Measurements from ENCODE around the gene ST8SIA2.

DNA sequence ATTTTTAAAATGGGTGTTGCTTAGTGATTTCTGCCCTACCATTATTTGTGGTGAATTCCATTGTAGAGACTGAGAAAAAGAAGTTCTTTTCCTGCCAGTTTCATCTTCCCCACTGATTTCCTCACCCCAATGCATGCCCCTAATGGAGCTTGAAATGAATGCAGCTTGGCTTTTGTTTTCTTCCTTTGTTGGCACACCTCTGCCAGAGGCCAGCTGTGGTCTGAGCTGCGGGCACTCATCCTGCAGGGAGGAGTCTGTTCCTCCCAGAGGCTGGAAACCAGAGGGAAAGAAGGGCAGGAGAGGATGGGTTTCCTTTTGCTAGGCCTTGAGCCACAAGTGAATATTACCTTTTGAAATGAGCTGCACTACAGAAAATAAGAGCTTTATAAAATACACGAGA, 9.3 kb upstream of the ST8SIA2 start:
- TF ChIP-seq, protein P1, sequence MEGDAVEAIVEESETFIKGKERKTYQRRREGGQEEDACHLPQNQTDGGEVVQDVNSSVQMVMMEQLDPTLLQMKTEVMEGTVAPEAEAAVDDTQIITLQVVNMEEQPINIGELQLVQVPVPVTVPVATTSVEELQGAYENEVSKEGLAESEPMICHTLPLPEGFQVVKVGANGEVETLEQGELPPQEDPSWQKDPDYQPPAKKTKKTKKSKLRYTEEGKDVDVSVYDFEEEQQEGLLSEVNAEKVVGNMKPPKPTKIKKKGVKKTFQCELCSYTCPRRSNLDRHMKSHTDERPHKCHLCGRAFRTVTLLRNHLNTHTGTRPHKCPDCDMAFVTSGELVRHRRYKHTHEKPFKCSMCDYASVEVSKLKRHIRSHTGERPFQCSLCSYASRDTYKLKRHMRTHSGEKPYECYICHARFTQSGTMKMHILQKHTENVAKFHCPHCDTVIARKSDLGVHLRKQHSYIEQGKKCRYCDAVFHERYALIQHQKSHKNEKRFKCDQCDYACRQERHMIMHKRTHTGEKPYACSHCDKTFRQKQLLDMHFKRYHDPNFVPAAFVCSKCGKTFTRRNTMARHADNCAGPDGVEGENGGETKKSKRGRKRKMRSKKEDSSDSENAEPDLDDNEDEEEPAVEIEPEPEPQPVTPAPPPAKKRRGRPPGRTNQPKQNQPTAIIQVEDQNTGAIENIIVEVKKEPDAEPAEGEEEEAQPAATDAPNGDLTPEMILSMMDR (IDR thresholded peaks at IDR 0.05) = no peak
- TF ChIP-seq POLR2A (IDR thresholded peaks at IDR 0.05) (no peak), EP300 (IDR thresholded peaks at IDR 0.05; ENCODE audit: low read depth) (no peak)

Measured in transverse colon (tissue), 3 donors.